H9 (cell line): ENCODE data around the gene FRZB. TPM values are rescaled to one million over a fixed set of nuclear protein-coding genes. Genes with fewer than 3 reads are reported as not detected.

ENCODE experiments used
- DNase-seq: peaks from one replicate; pipeline ENCODE4 v3.0.0-alpha.2; 2017
- H2AFZ ChIP-seq: one replicate; pipeline ENCODE4 v1.6.1; 2013; ENCODE audit warnings: mild to moderate bottlenecking, low read length, control low read depth, moderate library complexity
- H2AK5ac ChIP-seq: 2 replicates; pipeline ENCODE4 v1.6.1; 2013; ENCODE audit warnings: low read length, control low read depth, mixed read lengths; ENCODE audit not compliant: insufficient read length
- H2BK120ac ChIP-seq: one replicate; pipeline ENCODE4 v1.6.1; 2013; ENCODE audit warnings: low read depth, mild to moderate bottlenecking, low read length, control low read depth, inconsistent platforms; ENCODE audit not compliant: poor library complexity, severe bottlenecking
- H2BK12ac ChIP-seq: 2 replicates; pipeline ENCODE4 v1.6.1; 2013; ENCODE audit warnings: low read length, control low read depth, mixed read lengths, low read depth; ENCODE audit not compliant: insufficient read length
- H2BK15ac ChIP-seq: 2 replicates; pipeline ENCODE4 v1.6.1; 2013; ENCODE audit warnings: low read depth, low read length, control low read depth
- H2BK20ac ChIP-seq: one replicate; pipeline ENCODE4 v1.6.1; 2013; ENCODE audit warnings: low read depth, mild to moderate bottlenecking, low read length, control low read depth, inconsistent platforms; ENCODE audit not compliant: poor library complexity, severe bottlenecking
- H2BK5ac ChIP-seq: 2 replicates; pipeline ENCODE4 v1.6.1; 2013; ENCODE audit warnings: low read length, control low read depth, mixed read lengths; ENCODE audit not compliant: insufficient read length
- H3K14ac ChIP-seq: 2 replicates; pipeline ENCODE4 v1.6.1; 2013; ENCODE audit warnings: low read length, control low read depth; ENCODE audit not compliant: insufficient read depth
- H3K18ac ChIP-seq: 2 replicates; pipeline ENCODE4 v1.6.1; 2013; ENCODE audit warnings: low read depth, mild to moderate bottlenecking, mixed read lengths, low read length, control low read depth; ENCODE audit not compliant: insufficient read length
- H3K23ac ChIP-seq: 2 replicates; pipeline ENCODE4 v1.6.1; 2013; ENCODE audit warnings: low read length, control low read depth, mixed read lengths, low read depth; ENCODE audit not compliant: insufficient read length
- H3K23me2 ChIP-seq: 2 replicates; pipeline ENCODE4 v1.6.1; 2013; ENCODE audit warnings: low read depth, mild to moderate bottlenecking, mixed read lengths, low read length, control low read depth; ENCODE audit not compliant: insufficient read length, poor library complexity, severe bottlenecking
- H3K27ac ChIP-seq: 2 replicates; pipeline ENCODE4 v1.5.1; 2013; ENCODE audit warnings: low read length, control low read depth, mixed read lengths, low read depth; ENCODE audit not compliant: insufficient read length
- H3K27me3 ChIP-seq: 2 replicates; pipeline ENCODE4 v1.6.1; 2013; ENCODE audit warnings: low read length, control low read depth, inconsistent platforms; ENCODE audit not compliant: insufficient read depth
- H3K4ac ChIP-seq: 2 replicates; pipeline ENCODE4 v1.6.1; 2013; ENCODE audit warnings: low read depth, mild to moderate bottlenecking, control low read depth, inconsistent platforms, low read length, moderate library complexity
- H3K4me1 ChIP-seq: 2 replicates; pipeline ENCODE4 v1.6.1; 2013; ENCODE audit warnings: low read length, control low read depth, inconsistent platforms; ENCODE audit not compliant: insufficient read depth
- H3K4me2 ChIP-seq: 2 replicates; pipeline ENCODE4 v1.6.1; 2013; ENCODE audit warnings: low read length, control low read depth, mixed read lengths; ENCODE audit not compliant: insufficient read length, insufficient read depth
- H3K56ac ChIP-seq: 2 replicates; pipeline ENCODE4 v1.6.1; 2013; ENCODE audit warnings: low read depth, mild to moderate bottlenecking, mixed read lengths, low read length, control low read depth; ENCODE audit not compliant: insufficient read length
- H3K79me1 ChIP-seq: 2 replicates; pipeline ENCODE4 v1.6.1; 2013; ENCODE audit warnings: low read depth, mild to moderate bottlenecking, moderate library complexity, low read length, control low read depth, inconsistent platforms; ENCODE audit not compliant: insufficient read depth, poor library complexity, severe bottlenecking
- H3K79me2 ChIP-seq: 2 replicates; pipeline ENCODE4 v1.6.1; 2013; ENCODE audit warnings: low read length, control low read depth, inconsistent platforms; ENCODE audit not compliant: insufficient read depth
- H3K9ac ChIP-seq: 2 replicates; pipeline ENCODE4 v1.6.1; 2013; ENCODE audit warnings: low read length, control low read depth, mixed read lengths; ENCODE audit not compliant: insufficient read length; ENCODE audit errors: extremely low read depth
- H3K9me3 ChIP-seq: one replicate; pipeline ENCODE4 v1.6.1; 2013; ENCODE audit warnings: low read depth, low read length, inconsistent platforms; ENCODE audit not compliant: control insufficient read depth
- H3T11ph ChIP-seq: one replicate; pipeline ENCODE4 v1.6.1; 2013; ENCODE audit warnings: mild to moderate bottlenecking, low read length, control low read depth, inconsistent platforms
- H4K20me1 ChIP-seq: one replicate; pipeline ENCODE4 v1.6.1; 2013; ENCODE audit not compliant: control insufficient read depth, insufficient read length, insufficient read depth
- H4K5ac ChIP-seq: 2 replicates; pipeline ENCODE4 v1.6.1; 2013; ENCODE audit warnings: low read depth, mild to moderate bottlenecking, mixed read lengths, low read length, control low read depth; ENCODE audit not compliant: insufficient read length
- H4K8ac ChIP-seq: replicated peaks from 2 replicates; pipeline ENCODE4 v1.6.1; 2013; ENCODE audit warnings: low read length, control low read depth, mixed read lengths, low read depth; ENCODE audit not compliant: insufficient read length
- H4K91ac ChIP-seq: 2 replicates; pipeline ENCODE4 v1.6.1; 2013; ENCODE audit warnings: low read depth, mild to moderate bottlenecking, moderate library complexity, mixed read lengths, low read length, control low read depth; ENCODE audit not compliant: insufficient read length
- H3K27ac Mint-ChIP-seq, 3 experiments: 2 replicates in 2 of 3; 3 replicates in 1 of 3; pipeline ENCODE4 v1.8.0; 2020 to 2021; ENCODE audit warnings: mixed read lengths in 3 of 3, mild to moderate bottlenecking in 1 of 3, moderate library complexity in 1 of 3
- H3K27me3 Mint-ChIP-seq: 2 replicates; pipeline ENCODE4 v1.8.0; 2021; ENCODE audit warnings: low read depth, mild to moderate bottlenecking, moderate library complexity, mixed read lengths
- H3K36me3 Mint-ChIP-seq, 3 experiments: 2 replicates in 2 of 3; 3 replicates in 1 of 3; pipeline ENCODE4 v1.8.0; 2020 to 2021; ENCODE audit warnings: low read depth in 3 of 3, mixed read lengths in 3 of 3; ENCODE audit not compliant: insufficient read depth in 1 of 3
- H3K4me1 Mint-ChIP-seq, 2 experiments: 2 replicates each; pipeline ENCODE4 v1.8.0; 2020; ENCODE audit warnings: mixed read lengths in 2 of 2
- H3K4me3 Mint-ChIP-seq, 2 experiments: 2 replicates in 1 of 2; 3 replicates in 1 of 2; pipeline ENCODE4 v1.8.0; 2020 to 2021; ENCODE audit warnings: mild to moderate bottlenecking in 2 of 2, mixed read lengths in 2 of 2, moderate library complexity in 1 of 2
- H3K9me3 Mint-ChIP-seq, 2 experiments: 2 replicates in 1 of 2; 3 replicates in 1 of 2; pipeline ENCODE4 v1.8.0; 2020; ENCODE audit warnings: mild to moderate bottlenecking in 2 of 2, mixed read lengths in 2 of 2, moderate library complexity in 1 of 2
- WGBS: extraction: QIAGEN DNeasy Blood & Tissue Kit; methylation state at CpG from one replicate; pipeline ENCODE4 v1.1.7; 2013; ENCODE audit warnings: missing lambda C conversion rate, low lambda C conversion rate, mixed read lengths; ENCODE audit not compliant: insufficient read length; ENCODE audit errors: extremely low coverage; 5-methylcytosine and 5-hydroxymethylcytosine counted together
- total RNA-seq: library from RNA; stranded (reverse); gene quantifications from 2 replicates; pipeline ENCODE4 v1.2.1, GENCODE V29; 2021
- TF ChIP-seq, protein P1 (sequence below): fragments of 200-600 bp; sonication (generic); conservative IDR thresholded peaks from 3 replicates; pipeline ENCODE4 v1.8.0; 2021; ENCODE audit warnings: antibody characterized with exemption, mild to moderate bottlenecking

Gene FRZB
- total RNA-seq, 1 experiment from 2014 or later, result 1.1 TPM

- no peak overlapping the region for H2BK120ac ChIP-seq
- no peak overlapping the region for H3K4me2 ChIP-seq
- H3K36me3 Mint-ChIP-seq, result no peaks in the 10 kb centered on the region
- H3K9me3 ChIP-seq, result no peaks in the 10 kb centered on the region
- no peaks in the 10 kb centered on the region for H3K27me3 Mint-ChIP-seq
- H3K27ac Mint-ChIP-seq, result no peak overlapping the region; a peak in 1 of 7 replicates
- H2BK5ac ChIP-seq, result no peak overlapping the region
- H3K4ac ChIP-seq, result no peak overlapping the region
- no peak overlapping the region for H3K18ac ChIP-seq
- no peak overlapping the region for H2BK12ac ChIP-seq
- no peak overlapping the region for H3K4me3 Mint-ChIP-seq
- no peak overlapping the region for H2AFZ ChIP-seq
- no peak overlapping the region for H2BK20ac ChIP-seq
- H2BK15ac ChIP-seq, result no peak overlapping the region
- H3K4me1 ChIP-seq, result no peaks in the 10 kb centered on the region
- H3K23ac ChIP-seq, result no peak overlapping the region
- no peaks in the 10 kb centered on the region for H3K79me1 ChIP-seq
- H4K5ac ChIP-seq, result no peak overlapping the region
- no peak overlapping the region for H4K91ac ChIP-seq
- no peak for DNase-seq
- no peak overlapping the region for H3K56ac ChIP-seq
- no peaks in the 10 kb centered on the region for H3K9me3 Mint-ChIP-seq
- H3K23me2 ChIP-seq, result no peaks in the 10 kb centered on the region
- H3K4me1 Mint-ChIP-seq, result peaks cover 27 to 32% of the 10 kb centered on the region in 2 experiments
- H4K20me1 ChIP-seq, result no peaks in the 10 kb centered on the region
- TF ChIP-seq, protein P1, sequence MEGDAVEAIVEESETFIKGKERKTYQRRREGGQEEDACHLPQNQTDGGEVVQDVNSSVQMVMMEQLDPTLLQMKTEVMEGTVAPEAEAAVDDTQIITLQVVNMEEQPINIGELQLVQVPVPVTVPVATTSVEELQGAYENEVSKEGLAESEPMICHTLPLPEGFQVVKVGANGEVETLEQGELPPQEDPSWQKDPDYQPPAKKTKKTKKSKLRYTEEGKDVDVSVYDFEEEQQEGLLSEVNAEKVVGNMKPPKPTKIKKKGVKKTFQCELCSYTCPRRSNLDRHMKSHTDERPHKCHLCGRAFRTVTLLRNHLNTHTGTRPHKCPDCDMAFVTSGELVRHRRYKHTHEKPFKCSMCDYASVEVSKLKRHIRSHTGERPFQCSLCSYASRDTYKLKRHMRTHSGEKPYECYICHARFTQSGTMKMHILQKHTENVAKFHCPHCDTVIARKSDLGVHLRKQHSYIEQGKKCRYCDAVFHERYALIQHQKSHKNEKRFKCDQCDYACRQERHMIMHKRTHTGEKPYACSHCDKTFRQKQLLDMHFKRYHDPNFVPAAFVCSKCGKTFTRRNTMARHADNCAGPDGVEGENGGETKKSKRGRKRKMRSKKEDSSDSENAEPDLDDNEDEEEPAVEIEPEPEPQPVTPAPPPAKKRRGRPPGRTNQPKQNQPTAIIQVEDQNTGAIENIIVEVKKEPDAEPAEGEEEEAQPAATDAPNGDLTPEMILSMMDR, result no peak
- no peak overlapping the region for H4K8ac ChIP-seq
- no peak overlapping the region for H2AK5ac ChIP-seq
- WGBS, result no CpG with 5 or more reads among the region's 5 CpGs
- H3K27ac ChIP-seq, result no peak overlapping the region
- no peaks in the 10 kb centered on the region for H3K27me3 ChIP-seq
- no peaks in the 10 kb centered on the region for H3K79me2 ChIP-seq
- no peak overlapping the region for H3K14ac ChIP-seq
- H3K9ac ChIP-seq, result no peak overlapping the region
- H3T11ph ChIP-seq, result no peak overlapping the region
These were observed 42.2 kb downstream of the FRZB start for GRCh38 chr2:182824056-182824766.
